NCI-H1417 treated with DMSO at 0.1 percent for 48 hours (cell line): Measurements from ENCODE around the gene TMEM161B.
"Not testable (repeated sequence)": the region's sequence is repeated elsewhere in the genome, so short reads cannot be mapped to it uniquely, and the experiment has no call there.

Experiments
- DNase-seq: peaks from one replicate; lab custom pipeline; 2025; lab: John Stamatoyannopoulos, UW

TMEM161B gene

GRCh38 chr5:88268385-88269184 is at the start of gene TMEM161B:
TMEM161B (minus strand) TSS chr5:88268845; CDS start chr5:88268723, 122 bp downstream.
- peak; percentile 66 for DNase-seq

GRCh38 chr5:88304356-88304755 is 35.7 kb upstream of the TMEM161B start:
- DNase-seq, result no peak

GRCh38 chr5:88298425-88298824 is 29.8 kb upstream of the TMEM161B start:
- DNase-seq, result no peak

GRCh38 chr5:88290801-88291200 is 22.2 kb upstream of the TMEM161B start:
- no peak for DNase-seq

- DNase-seq, result no peak
These were observed 20.0 kb upstream of the TMEM161B start for GRCh38 chr5:88288528-88289197.

- no peak for DNase-seq
These were observed 19.3 kb upstream of the TMEM161B start for GRCh38 chr5:88287846-88288527.

- DNase-seq, result no peak
These were observed 18.7 kb upstream of the TMEM161B start for GRCh38 chr5:88287302-88287701.

- DNase-seq, result no peak
These were observed 15.0 kb upstream of the TMEM161B start for GRCh38 chr5:88283690-88284089.

- no peak for DNase-seq
These were observed 12.7 kb upstream of the TMEM161B start for GRCh38 chr5:88281322-88281721.

- DNase-seq, result no peak
These were observed 10.9 kb upstream of the TMEM161B start for GRCh38 chr5:88279584-88279983.

- DNase-seq, result no peak
These were observed 7.7 kb upstream of the TMEM161B start for GRCh38 chr5:88276378-88276777.

GRCh38 chr5:88275581-88275980 is 6.9 kb upstream of the TMEM161B start:
- DNase-seq, result no peak

- DNase-seq, result no peak
These were observed 652 bp upstream of the TMEM161B start for GRCh38 chr5:88269222-88269771.

GRCh38 chr5:88264565-88264964 is 4.1 kb downstream of the TMEM161B start:
- not testable (repeated sequence) for DNase-seq

- DNase-seq, result no peak
These were observed 5.3 kb downstream of the TMEM161B start for GRCh38 chr5:88263349-88263748.

- no peak for DNase-seq
These were observed 6.5 kb downstream of the TMEM161B start for GRCh38 chr5:88262116-88262515.

GRCh38 chr5:88258636-88259035 is 10.0 kb downstream of the TMEM161B start:
- no peak for DNase-seq

GRCh38 chr5:88256872-88257271 is 11.8 kb downstream of the TMEM161B start:
- DNase-seq, result no peak

GRCh38 chr5:88256037-88256436 is 12.6 kb downstream of the TMEM161B start:
- DNase-seq, result no peak

GRCh38 chr5:88254320-88254719 is 14.3 kb downstream of the TMEM161B start:
- DNase-seq, result no peak

- DNase-seq, result no peak
These were observed 17.5 kb downstream of the TMEM161B start for GRCh38 chr5:88251048-88251711.

- DNase-seq, result no peak
These were observed 18.6 kb downstream of the TMEM161B start for GRCh38 chr5:88250010-88250409.
